ENCODE data around the gene COPG2. TPM values are rescaled to one million over a fixed set of nuclear protein-coding genes. Genes with fewer than 3 reads are reported as not detected.

The COPG2 gene
- total and polyA plus RNA-seq, 2 of the 8 experiments (the other 6 are each of a cell fraction or from before 2014, with no cell fraction given), result 50.3 to 53.1 TPM

DNA sequence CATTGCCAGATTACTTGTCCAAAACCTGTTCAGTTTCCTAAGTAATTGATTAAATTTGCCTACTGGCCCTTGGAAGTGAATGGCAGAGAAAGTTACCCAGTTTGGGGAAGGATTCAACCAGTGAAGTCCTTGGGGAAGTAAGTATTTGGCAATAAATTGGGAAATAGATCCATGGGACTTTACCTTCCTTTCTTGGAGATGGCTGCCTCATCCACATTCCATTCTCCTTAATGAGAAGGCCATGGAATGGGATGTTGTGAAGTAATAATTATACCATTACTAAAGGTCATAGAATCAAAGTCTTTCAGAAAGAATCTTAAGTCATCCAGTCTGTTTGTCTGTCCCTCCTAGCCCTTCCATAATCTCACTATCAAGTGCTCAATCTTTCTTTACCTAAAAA lies 4.5 kb upstream of the COPG2 start:
- ChIA-PET POLR2A (ENCODE audit: partially characterized antibody) (interaction anchor here (0.7 kb wide), 2 partner anchors 30 to 202 kb away, joined by 3 read pairs; no protein-coding TSS in a partner anchor), CTCF (ENCODE audit: partially characterized antibody) (no interaction called here)
- Histone ChIP-seq H2AFZ (ENCODE audit: low read length) (no peak overlapping the region), H3K9me3 (ENCODE audit: insufficient read depth in 2 of 2, low read depth in 1 of 2, low read length in 1 of 2) (no peaks in the 10 kb centered on the region), H3K23me2 (ENCODE audit: low read depth, low read length) (peaks cover 2% of the 10 kb centered on the region; the same call in 1 of the 2 replicates), H2BK120ac (replicated peaks; ENCODE audit: low read depth, low read length) (no peak overlapping the region), H3K9ac (replicated peaks in 1 of 4; ENCODE audit: extremely low read depth in 1 of 4, low read depth in 3 of 4, low read length in 3 of 4) (no peak overlapping the region), H3K23ac (ENCODE audit: insufficient read length) (no peak overlapping the region), H3K36me3 (ENCODE audit: control insufficient read depth in 2 of 4, insufficient read depth in 4 of 4, low read length in 3 of 4) (no peaks in the 10 kb centered on the region), H4K5ac (ENCODE audit: insufficient read length, low read depth, low read length) (no peak overlapping the region), H3K4me1 (replicated peaks in 1 of 4; ENCODE audit: control insufficient read depth in 3 of 4, insufficient read depth in 4 of 4, low read length in 3 of 4) (0 out of 7 replicates have a peak, but pooled peaks cover 0 to 3% (median 0%) of the 10 kb centered on the region in 4 experiments), H2BK12ac (ENCODE audit: low read depth, low read length) (no peak overlapping the region), H3K27me3 (replicated peaks in 1 of 4; ENCODE audit: control insufficient read depth in 3 of 4, extremely low read depth in 1 of 4, insufficient read depth in 3 of 4, low read length in 3 of 4) (no peaks in the 10 kb centered on the region), H2BK15ac (ENCODE audit: low read length) (no peak overlapping the region), H2BK5ac (ENCODE audit: low read depth, low read length) (no peak overlapping the region), H4K8ac (ENCODE audit: extremely low read depth, insufficient read depth, low read length) (no peak overlapping the region), H3K4ac (replicated peaks; ENCODE audit: insufficient read length, low read depth, low read length) (no peak overlapping the region), H4K91ac (replicated peaks; ENCODE audit: insufficient read length, low read length) (no peak overlapping the region), H2AK5ac (ENCODE audit: low read depth, low read length) (no peak overlapping the region), H3K18ac (ENCODE audit: extremely low read depth, low read length) (no peak overlapping the region), H3K56ac (replicated peaks; ENCODE audit: insufficient read length, low read depth, low read length) (no peak overlapping the region), H2BK20ac (ENCODE audit: low read length) (no peak overlapping the region), H3K79me1 (ENCODE audit: low read depth, low read length) (no peaks in the 10 kb centered on the region), H3K4me3 (ENCODE audit: extremely low read depth in 1 of 4, insufficient read depth in 2 of 4, low read depth in 3 of 4, low read length in 4 of 4) (no peak overlapping the region), H4K20me1 (replicated peaks in 1 of 2; ENCODE audit: control insufficient read depth in 1 of 2, insufficient read depth in 2 of 2, low read length in 2 of 2) (peaks cover 0 to under 1% of the 10 kb centered on the region in 2 experiments), H3K4me2 (ENCODE audit: insufficient read depth in 1 of 2, low read depth in 2 of 2, low read length in 2 of 2) (no peak overlapping the region), H3K14ac (ENCODE audit: insufficient read length) (no peak overlapping the region), H3K27ac (ENCODE audit: low read depth, low read length) (no peak overlapping the region), H3K79me2 (ENCODE audit: control insufficient read depth in 1 of 2, insufficient read depth in 2 of 2, low read length in 2 of 2) (no peaks in the 10 kb centered on the region)
- DNase-seq (ENCODE audit: low read depth in 1 of 2, low spot score in 2 of 2) (no peak), FAIRE-seq (no peak)
- TF ChIP-seq RFX5 (IDR thresholded peaks at IDR 0.05; ENCODE audit: borderline replicate concordance, low read depth, low read length) (no peak), NRF1 (IDR thresholded peaks at IDR 0.05; ENCODE audit: low read depth, low read length) (no peak), KDM5A (IDR thresholded peaks at IDR 0.05; ENCODE audit: low read length) (no peak), TAF1 (IDR thresholded peaks at IDR 0.05; ENCODE audit: low read depth, low read length) (no peak), CTBP2 (IDR thresholded peaks at IDR 0.05; ENCODE audit: borderline replicate concordance, insufficient read depth, insufficient read length, low read length) (no peak), SRF (IDR thresholded peaks at IDR 0.05; ENCODE audit: low read depth, low read length) (no peak), KDM1A (IDR thresholded peaks at IDR 0.05; ENCODE audit: borderline replicate concordance, low read length) (no peak), JUND (IDR thresholded peaks at IDR 0.05; ENCODE audit: low read length) (no peak), GTF2F1 (IDR thresholded peaks at IDR 0.05; ENCODE audit: borderline replicate concordance, low read depth, low read length) (no peak)
- TF ChIP-seq, protein P1, sequence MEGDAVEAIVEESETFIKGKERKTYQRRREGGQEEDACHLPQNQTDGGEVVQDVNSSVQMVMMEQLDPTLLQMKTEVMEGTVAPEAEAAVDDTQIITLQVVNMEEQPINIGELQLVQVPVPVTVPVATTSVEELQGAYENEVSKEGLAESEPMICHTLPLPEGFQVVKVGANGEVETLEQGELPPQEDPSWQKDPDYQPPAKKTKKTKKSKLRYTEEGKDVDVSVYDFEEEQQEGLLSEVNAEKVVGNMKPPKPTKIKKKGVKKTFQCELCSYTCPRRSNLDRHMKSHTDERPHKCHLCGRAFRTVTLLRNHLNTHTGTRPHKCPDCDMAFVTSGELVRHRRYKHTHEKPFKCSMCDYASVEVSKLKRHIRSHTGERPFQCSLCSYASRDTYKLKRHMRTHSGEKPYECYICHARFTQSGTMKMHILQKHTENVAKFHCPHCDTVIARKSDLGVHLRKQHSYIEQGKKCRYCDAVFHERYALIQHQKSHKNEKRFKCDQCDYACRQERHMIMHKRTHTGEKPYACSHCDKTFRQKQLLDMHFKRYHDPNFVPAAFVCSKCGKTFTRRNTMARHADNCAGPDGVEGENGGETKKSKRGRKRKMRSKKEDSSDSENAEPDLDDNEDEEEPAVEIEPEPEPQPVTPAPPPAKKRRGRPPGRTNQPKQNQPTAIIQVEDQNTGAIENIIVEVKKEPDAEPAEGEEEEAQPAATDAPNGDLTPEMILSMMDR (IDR thresholded peaks at IDR 0.05; ENCODE audit: control extremely low read depth in 1 of 3, insufficient read depth in 1 of 3, low read depth in 1 of 3, low read length in 3 of 3), result no peak

Data from H1 (cell line).